NCI-H446 (cell line): ENCODE results near the gene MANBA.
A peak's percentile ranks its signal among the peaks of the same experiment; 100 is the strongest.

Experiments
- DNase-seq, 2 experiments: peaks; one replicate each; lab custom pipeline; 2025; lab: John Stamatoyannopoulos, UW

MANBA gene

DNA sequence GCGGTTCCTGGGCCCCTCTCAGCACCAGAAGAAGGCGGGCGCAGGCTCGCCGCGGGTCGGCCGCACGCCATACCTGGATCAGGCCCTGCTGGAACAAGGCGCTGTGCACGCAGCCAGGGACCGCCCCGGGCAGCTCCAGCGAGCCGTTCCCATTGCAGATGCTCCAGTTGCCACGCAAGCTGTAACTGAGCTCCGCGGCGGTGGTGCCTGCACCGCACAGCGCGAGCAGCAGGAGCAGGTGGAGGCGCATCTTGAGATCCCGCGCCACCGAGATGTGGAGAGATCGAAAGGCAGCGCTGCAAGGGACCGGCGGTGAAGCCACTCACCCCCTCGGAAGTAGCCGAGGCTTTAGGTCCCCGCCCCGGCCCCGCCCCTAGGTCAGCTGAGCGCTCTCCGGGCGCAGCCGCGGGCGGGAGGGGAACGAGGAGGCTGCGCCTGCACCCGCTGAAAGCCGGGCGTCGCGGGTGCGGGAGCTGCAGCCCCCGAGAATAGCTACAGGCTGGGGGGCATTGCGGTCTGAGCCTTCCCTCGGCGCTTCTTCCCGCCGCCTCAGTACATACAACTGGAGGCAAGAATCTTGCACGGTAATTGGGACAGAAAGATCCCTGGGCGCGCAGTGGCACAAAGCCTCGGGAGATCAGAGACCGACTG lies at the start of gene MANBA:
Gene MANBA, minus strand, starts transcription at position 324 of the 651 bp plus-strand sequence. Its CDS starts 74 bp downstream, at position 250.
- peak; percentile 46 to 82 for DNase-seq

DNA sequence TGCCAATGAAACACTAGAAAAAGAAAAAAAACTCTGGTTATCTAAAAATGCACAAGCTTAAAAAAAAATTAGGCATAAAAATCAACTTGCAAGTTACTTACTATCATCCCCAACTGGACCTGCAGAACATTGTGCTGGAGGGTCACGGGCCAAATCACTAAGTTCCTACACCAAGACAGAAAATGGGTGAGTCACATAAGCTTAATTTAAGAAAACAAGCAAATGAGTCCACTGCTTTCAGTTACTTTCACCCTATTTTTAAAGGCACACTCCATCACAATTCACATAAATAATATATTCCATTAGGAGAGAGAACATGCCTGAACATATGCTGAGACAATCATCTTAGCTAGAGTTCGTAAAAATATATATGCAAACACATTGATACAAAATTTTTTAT lies 48.9 kb upstream of the MANBA start:
- DNase-seq = no peak

DNA sequence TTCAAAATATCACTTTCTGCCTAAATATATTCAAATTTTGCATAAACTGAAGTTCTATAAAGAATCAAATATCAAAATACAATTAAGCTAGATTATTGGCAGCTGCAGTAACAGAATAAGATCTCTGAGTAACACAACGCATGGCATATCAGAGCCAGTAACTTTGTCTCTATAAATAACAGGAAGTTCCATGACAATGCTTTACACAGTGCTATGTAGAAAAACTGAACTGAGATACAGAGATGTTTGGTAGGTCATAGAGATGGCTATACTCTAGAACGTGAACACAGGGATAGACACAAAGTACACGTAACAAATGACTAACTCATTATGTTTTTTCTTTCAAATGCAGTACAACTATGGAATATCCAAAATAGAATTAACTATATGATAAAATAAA lies 48.4 kb upstream of the MANBA start:
- no peak for DNase-seq

DNA sequence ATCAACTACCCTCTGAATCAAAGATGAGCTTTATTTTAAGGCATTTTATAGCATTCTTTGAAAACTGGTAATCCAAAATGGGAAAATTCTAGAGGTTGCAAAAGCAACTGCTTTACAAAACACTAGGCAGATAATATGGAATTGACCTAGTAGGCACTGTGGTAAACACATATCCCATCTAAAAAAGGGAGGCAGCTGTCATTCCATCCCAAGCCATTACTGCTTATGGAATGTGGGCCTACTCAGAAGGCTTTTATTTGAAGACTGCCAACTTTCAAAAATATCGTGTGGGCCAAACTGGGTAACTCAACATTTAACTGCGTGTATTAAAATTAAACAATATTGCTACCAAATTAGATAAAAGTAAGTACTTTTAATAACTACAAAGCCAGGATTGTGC lies 47.2 kb upstream of the MANBA start:
- no peak for DNase-seq

DNA sequence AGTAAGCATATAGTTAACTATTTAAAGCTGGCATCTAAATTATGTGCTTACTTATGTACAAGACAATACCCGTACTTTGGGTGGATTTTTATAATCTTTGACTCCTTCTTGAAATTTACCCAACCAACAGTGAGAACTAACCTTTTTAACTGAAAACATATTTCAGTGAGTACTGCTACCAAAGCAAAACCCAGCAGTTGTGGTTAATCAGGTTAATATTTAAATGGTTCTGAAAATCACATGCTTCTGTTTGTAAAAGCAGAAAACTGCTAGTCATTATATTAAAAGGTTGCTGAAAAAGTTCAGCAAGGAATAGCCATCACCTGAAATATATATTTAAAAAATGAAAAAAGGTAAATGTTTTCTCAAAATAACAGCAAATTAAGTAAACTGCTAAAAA lies 46.6 kb upstream of the MANBA start:
- DNase-seq = no peak

DNA sequence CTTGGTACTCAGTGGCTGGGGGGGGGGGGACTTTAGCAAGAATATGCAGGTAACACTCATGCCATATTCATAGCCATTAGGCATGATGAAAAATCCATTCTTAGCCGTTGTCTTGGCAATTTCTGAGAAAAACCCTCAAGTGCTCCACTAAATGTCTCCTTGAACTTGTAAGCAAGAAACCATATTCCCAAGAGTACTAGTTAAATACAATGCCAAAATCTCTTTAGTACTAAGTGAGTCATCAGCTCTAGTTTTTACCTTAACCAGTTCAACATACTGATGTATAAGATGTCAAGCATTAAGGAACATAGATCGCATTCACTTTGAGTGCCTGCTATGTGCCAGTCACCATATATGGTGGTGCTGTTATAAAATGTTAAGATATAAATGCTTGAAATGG lies 39.0 kb upstream of the MANBA start:
- no peak for DNase-seq

DNA sequence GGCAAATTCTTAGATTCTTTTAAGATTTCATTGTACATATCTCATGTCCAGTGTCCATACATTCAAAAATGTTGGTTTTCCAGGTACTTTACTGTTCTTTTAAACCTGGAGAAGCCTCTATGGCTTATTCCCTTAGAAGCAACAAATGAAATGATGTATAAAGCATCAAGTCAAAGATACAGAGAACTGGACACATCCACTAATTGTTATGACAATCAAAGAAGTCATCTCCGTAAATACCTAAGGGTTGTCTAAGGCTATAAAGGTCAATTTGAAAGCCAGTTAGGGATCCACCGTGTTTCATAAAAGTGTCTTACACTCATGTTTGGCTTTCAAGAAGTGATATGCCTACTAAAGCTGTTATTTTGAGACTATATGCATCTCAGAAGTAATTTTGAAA lies 34.2 kb upstream of the MANBA start:
- DNase-seq = no peak

DNA sequence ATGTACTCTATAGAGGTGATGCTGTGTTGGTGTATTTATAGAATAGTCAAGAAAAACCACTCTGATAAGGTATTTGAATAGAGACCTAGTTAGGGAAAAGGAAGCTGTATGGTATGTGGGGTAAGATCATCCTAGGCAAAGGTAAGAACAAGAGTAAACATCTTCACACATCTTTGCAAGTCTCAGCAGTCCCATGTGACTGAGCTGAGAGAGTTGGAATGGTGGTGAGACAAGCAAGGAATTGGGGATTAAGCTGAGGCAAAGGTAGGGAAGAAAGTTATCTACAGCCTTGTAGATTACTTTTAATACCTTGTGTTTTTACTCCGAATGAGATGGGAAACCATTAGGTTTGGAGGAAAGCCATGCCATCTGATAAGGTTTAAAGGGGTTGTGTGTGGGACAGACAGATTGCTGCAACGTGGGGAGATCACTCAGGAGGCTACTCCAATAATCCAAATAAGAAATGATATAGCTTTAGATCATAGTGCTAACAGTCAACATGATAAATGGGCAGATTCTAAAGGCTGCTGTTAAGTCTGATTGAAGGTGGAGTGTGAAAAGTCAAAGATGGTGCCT lies 31.7 kb upstream of the MANBA start:
- no peak for DNase-seq

DNA sequence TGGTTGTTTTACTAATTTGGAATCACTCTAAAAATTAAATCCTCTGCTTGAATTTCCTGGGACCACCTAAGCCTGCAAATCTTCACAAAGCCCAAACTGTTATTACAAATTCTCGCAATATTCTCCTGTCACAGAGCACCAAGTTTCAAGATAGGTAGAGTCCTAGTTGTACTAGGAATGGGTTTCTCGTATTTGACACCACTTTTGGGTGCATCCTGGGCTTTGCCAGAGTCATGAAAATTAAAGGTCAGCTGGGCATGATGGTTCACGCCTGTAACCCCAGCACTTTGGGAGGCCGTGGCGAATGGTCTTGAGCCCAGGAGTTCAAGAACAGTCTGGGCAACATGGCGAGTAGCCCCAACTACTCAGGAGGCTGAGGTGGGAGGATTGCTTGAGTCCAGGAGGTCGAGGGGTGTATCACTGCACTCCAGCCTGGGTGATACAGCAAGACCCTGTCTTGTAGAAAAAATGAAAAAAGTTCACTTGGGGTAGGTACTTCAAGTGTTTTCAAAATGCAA lies 30.6 kb upstream of the MANBA start:
- DNase-seq = no peak

DNA sequence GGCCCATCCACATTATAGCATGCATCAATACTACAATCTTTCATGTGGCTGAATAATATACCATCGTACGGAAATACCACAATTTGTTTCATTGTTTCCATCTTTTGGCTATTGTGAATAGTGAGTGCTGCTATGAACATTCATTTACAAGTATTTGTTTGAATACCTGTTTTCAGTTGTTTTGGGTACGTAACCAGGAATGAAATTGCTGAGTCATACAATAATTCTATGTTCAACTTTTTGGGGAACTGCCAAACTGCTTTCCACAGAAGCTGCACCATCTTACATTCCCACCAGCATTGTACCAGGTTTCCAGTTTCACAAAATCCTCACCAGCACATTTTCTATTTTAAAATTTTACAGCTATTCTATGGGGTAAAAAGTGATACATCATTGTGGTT lies 28.5 kb upstream of the MANBA start:
- DNase-seq = no peak

DNA sequence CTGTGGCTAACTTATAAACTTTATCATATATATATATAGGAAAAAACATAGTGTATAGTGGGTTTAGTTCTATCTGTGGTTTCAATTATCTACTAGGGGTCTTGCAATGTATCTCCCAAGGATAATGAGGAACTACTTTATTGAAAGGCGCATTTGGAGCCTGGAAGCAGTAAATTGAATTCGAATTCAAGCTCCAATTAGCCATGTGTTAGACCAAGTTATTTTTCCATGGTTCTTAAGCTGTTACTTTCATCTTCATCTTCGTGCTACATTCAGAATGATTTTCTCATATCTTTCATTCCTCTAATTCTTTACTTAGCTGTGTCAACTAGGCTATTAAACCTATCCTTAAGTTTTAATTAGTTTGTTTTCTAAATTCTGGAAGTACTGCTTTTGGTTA lies 27.2 kb upstream of the MANBA start:
- DNase-seq = no peak

DNA sequence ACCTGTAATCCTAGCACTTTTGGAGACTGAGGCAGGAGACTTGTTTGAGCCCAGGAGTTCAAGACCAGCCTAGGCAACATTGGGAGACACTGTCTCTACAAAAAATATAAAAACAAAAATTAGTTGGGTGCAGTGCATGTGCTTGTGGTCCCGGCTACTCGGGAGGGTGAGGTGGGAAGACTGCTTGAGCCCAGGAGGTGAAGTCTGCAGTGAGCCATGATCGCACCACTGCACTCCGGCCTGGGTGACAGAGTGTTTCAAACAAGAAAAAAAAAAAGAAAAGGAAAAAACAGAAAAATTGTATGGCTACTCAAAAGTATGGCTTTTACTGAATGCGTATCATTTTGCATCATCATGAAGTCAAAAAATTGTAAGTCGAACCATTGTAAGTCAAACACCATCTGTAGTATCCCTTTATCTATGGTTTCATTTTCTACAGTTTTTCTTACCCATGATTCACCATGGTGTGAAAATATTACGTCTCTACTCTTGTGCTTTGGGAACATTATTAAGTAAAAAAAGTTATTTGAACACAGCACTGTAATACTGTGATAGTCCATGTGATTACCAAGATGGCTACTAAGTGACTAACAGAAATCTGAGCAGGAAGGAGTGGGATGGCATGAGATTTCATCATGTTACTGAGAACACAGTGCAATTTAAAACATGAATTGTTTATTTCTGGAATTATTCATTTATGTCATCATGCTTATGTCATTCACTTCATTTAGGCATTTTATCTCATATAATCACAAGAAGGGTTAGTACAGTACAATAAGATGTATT lies 26.5 kb upstream of the MANBA start:
- no peak for DNase-seq

DNA sequence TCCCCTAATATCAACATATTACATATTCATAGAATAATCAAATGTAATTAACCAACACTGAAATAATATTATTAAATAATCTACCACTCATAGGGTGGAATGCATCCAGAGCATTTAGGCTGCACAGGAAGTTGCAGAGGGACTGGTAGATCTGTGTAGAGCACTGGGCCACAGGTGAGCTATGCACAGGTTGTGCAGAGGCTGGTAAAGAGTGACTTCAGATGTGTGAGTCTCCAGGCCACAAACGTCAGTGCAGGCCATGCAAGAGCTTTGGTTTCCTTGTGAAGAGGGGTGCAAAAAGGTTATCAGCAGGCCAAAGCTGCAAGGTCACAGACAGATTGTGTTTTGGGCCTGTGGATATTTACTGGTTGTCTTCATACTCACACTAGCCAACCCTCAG lies 25.5 kb upstream of the MANBA start:
- no peak for DNase-seq

DNA sequence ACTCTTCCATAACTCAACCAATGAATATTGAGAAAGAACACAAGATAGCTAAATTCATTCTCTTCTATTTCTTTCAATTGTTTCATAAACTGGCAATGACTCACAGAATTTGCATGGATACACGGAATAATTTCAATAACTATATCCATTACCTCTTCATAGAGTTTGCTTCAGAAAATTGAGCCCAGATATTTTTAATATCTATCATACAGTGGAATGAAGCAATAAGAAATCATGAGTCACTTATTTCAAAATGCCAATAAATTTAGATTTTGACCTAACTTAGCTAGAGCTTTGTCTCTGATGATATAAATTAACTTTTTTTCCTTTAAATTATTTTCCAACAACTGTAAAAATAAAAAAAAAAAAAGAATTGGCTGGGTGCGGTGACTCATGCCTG lies 22.2 kb upstream of the MANBA start:
- DNase-seq = no peak

DNA sequence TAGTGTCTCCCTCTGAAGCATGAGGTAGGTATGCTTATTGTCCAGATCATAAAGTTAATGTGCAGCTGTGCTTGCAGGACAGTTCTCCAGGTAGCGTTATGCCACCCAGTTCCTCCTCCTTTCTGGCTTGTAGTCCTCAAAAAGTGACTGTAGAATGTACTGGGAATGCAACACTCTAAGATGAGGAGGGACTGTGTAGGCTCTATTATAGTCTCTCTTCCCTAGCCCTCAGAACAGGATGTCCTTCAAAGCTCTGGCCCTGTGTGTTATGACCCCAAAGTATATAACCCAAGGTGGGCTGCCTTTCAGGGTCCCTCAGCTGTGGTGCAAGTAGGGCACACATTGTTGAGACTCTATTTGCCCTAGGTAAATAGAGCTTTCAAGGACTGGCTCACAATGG lies 20.8 kb upstream of the MANBA start:
- DNase-seq = no peak

DNA sequence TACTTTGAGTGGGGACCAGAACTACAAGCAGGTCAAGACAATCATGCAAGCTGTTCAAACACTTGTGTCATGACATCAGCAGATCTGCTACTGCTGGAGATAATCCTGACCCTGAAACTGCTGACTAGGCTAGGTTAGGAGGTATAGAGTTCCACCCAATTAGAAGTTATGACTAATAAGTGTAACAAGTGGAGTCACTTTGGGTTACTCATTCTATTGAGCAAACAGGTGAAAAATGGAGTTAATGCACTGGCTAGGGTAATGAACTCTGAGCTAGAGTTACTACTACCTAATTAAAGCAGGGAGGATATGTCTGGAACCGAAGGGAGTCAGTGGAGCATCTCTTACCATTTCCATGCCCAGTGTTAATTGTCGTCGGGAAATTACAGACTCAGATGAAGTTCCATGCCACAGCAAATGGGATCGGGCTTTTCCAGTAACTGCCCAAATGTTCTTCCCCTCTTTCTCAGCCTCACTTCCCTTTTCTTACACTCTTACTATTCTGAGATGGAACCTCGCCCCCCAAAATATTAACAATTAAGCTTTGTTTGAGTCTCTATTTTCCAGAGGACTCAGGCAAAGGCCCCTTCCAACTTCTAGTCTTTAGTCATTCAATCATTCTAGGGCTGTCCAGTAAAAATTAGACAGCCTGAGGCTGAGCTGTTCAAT lies 19.8 kb upstream of the MANBA start:
- DNase-seq = no peak

DNA sequence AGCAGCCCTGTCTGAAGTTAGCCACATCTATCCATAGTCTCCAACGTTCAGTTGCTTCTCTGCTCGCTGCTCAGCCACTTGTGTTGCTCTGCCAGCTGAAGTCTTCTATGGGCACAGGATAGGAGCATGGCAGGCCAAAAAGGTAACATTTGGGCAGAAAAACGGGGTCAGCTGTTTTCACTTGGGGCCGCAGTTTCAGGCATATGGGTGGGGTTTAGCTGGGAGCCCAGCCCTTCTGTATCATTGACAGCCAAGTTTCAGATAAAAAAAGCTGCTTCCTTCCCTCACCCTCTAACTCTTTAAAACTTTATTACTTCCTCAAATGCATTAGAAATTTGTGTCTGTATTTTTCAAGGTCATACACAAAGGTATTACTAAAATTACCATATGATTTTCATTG lies 18.4 kb upstream of the MANBA start:
- no peak for DNase-seq

DNA sequence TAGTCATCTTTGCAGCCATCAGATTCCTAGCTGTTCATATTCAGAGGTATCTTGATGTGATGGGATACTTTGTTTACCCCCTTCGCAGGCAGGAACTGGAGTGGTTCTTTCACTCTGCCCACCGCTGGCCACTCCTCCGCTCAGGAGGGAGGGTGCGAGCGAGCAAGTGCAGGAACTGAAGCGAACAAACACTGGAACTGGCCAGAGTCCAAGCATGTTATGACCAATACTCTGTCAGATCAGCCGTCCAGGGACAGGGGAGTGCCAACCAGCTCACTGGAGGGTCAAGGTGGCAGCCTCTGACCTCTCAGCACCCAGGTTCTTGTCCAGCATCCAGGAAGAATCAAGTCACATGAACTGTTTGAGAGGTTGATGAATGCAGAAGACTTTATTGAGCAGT lies 18.0 kb upstream of the MANBA start:
- no peak for DNase-seq

DNA sequence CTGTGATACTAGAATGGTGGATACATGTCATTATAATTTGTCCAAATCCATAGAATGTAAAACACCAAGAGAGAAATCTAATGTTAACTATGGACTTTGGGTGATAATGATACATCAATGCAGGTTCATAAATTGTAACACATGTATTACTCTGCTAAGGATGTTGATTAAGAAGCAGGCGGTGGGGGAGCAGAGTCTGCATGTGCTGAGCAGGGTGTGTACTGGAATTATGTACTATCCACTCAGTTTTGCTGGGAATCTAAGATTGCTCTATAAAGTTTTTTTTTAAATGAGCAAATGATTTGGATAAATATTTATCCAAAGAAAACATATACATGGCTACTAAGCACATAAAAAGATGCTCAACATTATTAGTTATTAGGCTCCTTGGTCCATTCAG lies 15.0 kb upstream of the MANBA start:
- DNase-seq = no peak

DNA sequence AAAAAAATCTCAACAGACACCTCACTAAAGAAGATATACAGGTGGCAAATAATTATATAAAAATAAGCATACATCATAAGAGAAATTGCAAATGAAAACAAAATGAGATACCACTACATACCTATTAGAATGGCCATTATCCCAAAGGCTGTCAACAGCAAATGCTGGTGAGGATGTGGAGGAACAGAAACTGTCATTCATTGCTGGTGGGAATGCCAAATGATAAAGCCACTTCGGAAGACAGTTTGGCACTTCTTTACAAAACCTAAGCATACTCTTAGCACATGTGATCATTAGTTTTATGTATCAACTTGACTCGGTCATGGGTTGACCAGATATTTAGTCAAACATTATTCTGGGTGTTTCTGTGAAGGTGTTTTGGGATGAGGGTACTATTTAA lies 13.5 kb upstream of the MANBA start:
- DNase-seq = no peak

DNA sequence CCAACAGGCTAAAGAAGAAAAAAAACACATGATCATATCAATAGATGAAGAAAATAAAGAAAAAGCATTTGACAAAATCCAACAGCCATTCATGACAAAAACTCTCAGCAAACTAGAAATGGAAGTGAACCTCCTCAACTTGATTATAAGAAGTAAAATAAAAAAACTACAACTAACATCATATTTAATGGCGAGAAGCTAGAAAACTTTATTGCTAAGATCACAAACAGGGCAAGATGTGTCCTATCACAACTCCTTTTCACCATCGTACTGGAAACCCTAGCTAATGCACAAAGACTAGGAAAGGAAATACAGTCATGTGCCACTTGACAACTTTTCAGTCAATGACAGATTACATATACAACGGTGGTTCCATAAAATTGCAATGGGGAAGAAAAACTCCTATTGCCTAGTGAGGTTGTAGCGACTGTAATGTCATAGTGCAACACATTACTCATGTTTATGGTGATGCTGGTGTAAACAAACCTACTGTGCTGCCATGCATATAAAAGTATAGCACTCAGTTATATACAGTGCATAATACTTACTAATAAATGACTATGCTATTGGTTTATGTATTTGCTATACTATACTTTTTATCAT lies 12.1 kb upstream of the MANBA start:
- no peak for DNase-seq

DNA sequence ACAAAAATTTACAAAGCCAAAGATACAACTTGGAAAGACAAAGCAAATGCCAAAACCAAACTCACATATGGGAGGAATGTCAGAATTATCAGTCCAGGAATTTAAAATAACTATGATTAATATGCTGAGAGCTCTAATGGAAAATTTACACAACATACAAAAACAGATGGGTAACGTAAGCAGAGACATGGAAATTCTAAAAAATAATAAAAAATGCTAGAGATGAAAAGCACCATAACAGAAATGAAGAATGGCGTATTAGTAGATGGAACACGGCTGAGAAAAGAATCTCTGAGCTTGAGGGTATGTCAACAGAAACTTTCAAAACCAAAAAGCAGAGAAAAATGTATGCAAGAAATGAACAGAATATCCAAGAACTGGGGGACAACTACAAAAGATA lies 4.1 kb upstream of the MANBA start:
- DNase-seq = no peak
